Caco-2 (cell line): ENCODE measurements around the gene EN1. TPM values are rescaled to one million over a fixed set of nuclear protein-coding genes. Genes with fewer than 3 reads are reported as not detected.

Experiments used
- BruUV-seq: library from RNA; stranded (reverse); fragments of 400-500 nt; replicated peaks from 2 replicates; lab custom pipeline; 2021; lab: Mats Ljungman, UMichigan
- CTCF ChIA-PET: fragments of 300-600 bp; sonication (Branson Sonifier 250); formaldehyde crosslinking; loops from one replicate; lab custom pipeline; 2022; ENCODE audit warnings: antibody characterized with exemption; lab: Charles Lee
- POLR2A ChIA-PET: fragments of 300-600 bp; sonication (Branson Sonifier 250); formaldehyde crosslinking; loops from one replicate; lab custom pipeline; 2022; ENCODE audit warnings: antibody characterized with exemption; lab: Charles Lee
- DNase-seq, 2 experiments: peaks; one replicate each; pipeline versions ENCODE4 v3.0.0 to v3.0.0-alpha.2; 2020 to 2022
- H3K27me3 ChIP-seq: replicated peaks from 2 replicates; pipeline ENCODE4 v1.6.0; 2011; ENCODE audit warnings: low read length; ENCODE audit not compliant: control insufficient read depth, insufficient read depth
- H3K36me3 ChIP-seq: 2 replicates; pipeline ENCODE4 v1.5.1; 2011; ENCODE audit warnings: low read length; ENCODE audit not compliant: control insufficient read depth, insufficient read depth
- H3K4me1 ChIP-seq: fragments of 250-450 bp; sonication (Bioruptor Pico); 2 replicates; pipeline ENCODE4 v1.5.1; 2020; ENCODE audit warnings: mild to moderate bottlenecking
- H3K4me3 ChIP-seq: 2 replicates; pipeline ENCODE4 v1.5.1; 2011; ENCODE audit warnings: low read depth, mild to moderate bottlenecking, control low read depth, low read length
- H3K9me3 ChIP-seq: fragments of 250-450 bp; sonication (Bioruptor Pico); 2 replicates; pipeline ENCODE4 v1.5.1; 2020; ENCODE audit warnings: mild to moderate bottlenecking, moderate library complexity
- H3K27ac Mint-ChIP-seq: one replicate; pipeline ENCODE4 v1.8.0; 2022; ENCODE audit warnings: mixed read lengths; ENCODE audit not compliant: unreplicated experiment
- H3K27me3 Mint-ChIP-seq: one replicate; pipeline ENCODE4 v1.8.0; 2022; ENCODE audit warnings: mixed read lengths; ENCODE audit not compliant: insufficient read depth, unreplicated experiment
- H3K36me3 Mint-ChIP-seq: one replicate; pipeline ENCODE4 v1.8.0; 2022; ENCODE audit warnings: mild to moderate bottlenecking, mixed read lengths; ENCODE audit not compliant: insufficient read depth, unreplicated experiment
- H3K4me1 Mint-ChIP-seq: one replicate; pipeline ENCODE4 v1.8.0; 2022; ENCODE audit warnings: low read depth, mixed read lengths; ENCODE audit not compliant: unreplicated experiment
- H3K4me3 Mint-ChIP-seq: one replicate; pipeline ENCODE4 v1.8.0; 2022; ENCODE audit warnings: mild to moderate bottlenecking, moderate library complexity, mixed read lengths; ENCODE audit not compliant: unreplicated experiment
- H3K9me3 Mint-ChIP-seq: one replicate; pipeline ENCODE4 v1.8.0; 2022; ENCODE audit warnings: mixed read lengths; ENCODE audit not compliant: unreplicated experiment
- CTCF ChIP-seq, 2 experiments: fragments of 200-600 bp in 1 of 2; IDR thresholded peaks; 1 replicate in 1 of 2; 2 replicates in 1 of 2; pipeline versions ENCODE4 v1.5.1 to v1.8.0; 2011 to 2022; ENCODE audit warnings: antibody characterized with exemption in 1 of 2, control low read depth in 1 of 2, inconsistent platforms in 1 of 2, low read depth in 1 of 2, low read length in 1 of 2, mild to moderate bottlenecking in 1 of 2, moderate library complexity in 1 of 2; ENCODE audit not compliant: insufficient read depth in 1 of 2, severe bottlenecking in 1 of 2, unreplicated experiment in 1 of 2
- intact Hi-C: fragments of 100-400 bp; cut with micrococcal nuclease; formaldehyde crosslinking; loops from one replicate; pipeline ENCODE4 v1.10.0; 2022; ENCODE audit not compliant: unreplicated experiment
- total RNA-seq: library from RNA; stranded (reverse); gene quantifications from 2 replicates; pipeline ENCODE4 v1.2.3, GENCODE V29; 2022

The EN1 gene
- total RNA-seq, 1 experiment from 2014 or later, result 0.16 TPM

DNA sequence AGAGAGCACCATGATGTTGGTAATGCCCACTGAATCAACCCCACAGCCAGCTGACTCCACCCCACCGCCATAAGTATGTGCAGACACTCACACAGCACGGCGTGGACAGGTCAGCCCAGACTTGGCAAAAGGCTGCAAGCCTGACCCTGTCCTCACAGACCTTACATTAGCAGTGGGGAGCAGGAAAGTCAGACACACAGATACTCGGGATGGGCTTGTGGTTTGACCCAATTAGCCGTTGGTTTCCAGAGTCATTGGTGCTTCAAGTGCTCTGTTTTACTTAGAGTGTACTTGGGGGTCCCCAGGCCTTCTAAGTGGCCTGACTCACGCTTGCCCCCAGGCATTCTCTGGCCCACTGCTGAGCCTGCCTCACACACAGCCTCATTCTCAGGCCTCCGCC, 36.7 kb downstream of the EN1 start:
- intact Hi-C loops, result no loop called here
- Mint-ChIP-seq H3K27me3 (peaks cover 27% of the 10 kb centered on the region), H3K9me3 (no peaks in the 10 kb centered on the region), H3K27ac (no peak overlapping the region), H3K36me3 (no peaks in the 10 kb centered on the region), H3K4me3 (no peak overlapping the region), H3K4me1 (no peaks in the 10 kb centered on the region)
- BruUV-seq, result no TSS peak
- Histone ChIP-seq H3K36me3 (no peaks in the 10 kb centered on the region), H3K9me3 (no peaks in the 10 kb centered on the region), H3K4me1 (no peaks in the 10 kb centered on the region), H3K27me3 (peaks cover 3% of the 10 kb centered on the region), H3K4me3 (no peak overlapping the region)
- DNase-seq, result no peak
- CTCF ChIA-PET, result no interaction called here
- TF ChIP-seq CTCF (IDR thresholded peaks at IDR 0.05; ENCODE audit: insufficient read depth in 1 of 2, low read depth in 1 of 2, low read length in 1 of 2, severe bottlenecking in 1 of 2, unreplicated experiment in 1 of 2), result no peak
- POLR2A ChIA-PET, result no interaction called here

- no peak for TF ChIP-seq CTCF (IDR thresholded peaks at IDR 0.05; ENCODE audit: insufficient read depth in 1 of 2, low read depth in 1 of 2, low read length in 1 of 2, severe bottlenecking in 1 of 2, unreplicated experiment in 1 of 2)
- H3K4me1 Mint-ChIP-seq, result no peaks in the 10 kb centered on the region
- Histone ChIP-seq H3K27me3 (peaks cover 1% of the 10 kb centered on the region), H3K4me1 (no peaks in the 10 kb centered on the region), H3K9me3 (no peaks in the 10 kb centered on the region), H3K4me3 (no peak overlapping the region), H3K36me3 (no peaks in the 10 kb centered on the region)
- no peak for DNase-seq
- no TSS peak for BruUV-seq
- H3K4me3 Mint-ChIP-seq, result no peak overlapping the region
- intact Hi-C loops, result no loop called here
- no peaks in the 10 kb centered on the region for H3K9me3 Mint-ChIP-seq
- H3K27me3 Mint-ChIP-seq, result peaks cover 24% of the 10 kb centered on the region
- H3K27ac Mint-ChIP-seq, result no peak overlapping the region
- no peaks in the 10 kb centered on the region for H3K36me3 Mint-ChIP-seq
- ChIA-PET POLR2A (no interaction called here), CTCF (no interaction called here)
Observed at GRCh38 chr2:118808429-118808809, 39.0 kb downstream of the EN1 start.

- Histone ChIP-seq H3K9me3 (no peaks in the 10 kb centered on the region), H3K36me3 (no peaks in the 10 kb centered on the region), H3K27me3 (no peaks in the 10 kb centered on the region; the same call in 1 of the 2 replicates), H3K4me3 (no peak overlapping the region), H3K4me1 (no peaks in the 10 kb centered on the region)
- H3K9me3 Mint-ChIP-seq, result no peaks in the 10 kb centered on the region
- H3K27ac Mint-ChIP-seq, result no peak overlapping the region
- ChIA-PET POLR2A (no interaction called here), CTCF (no interaction called here)
- DNase-seq, result no peak
- peaks cover 28% of the 10 kb centered on the region for H3K27me3 Mint-ChIP-seq
- TF ChIP-seq CTCF (IDR thresholded peaks at IDR 0.05; ENCODE audit: insufficient read depth in 1 of 2, low read depth in 1 of 2, low read length in 1 of 2, severe bottlenecking in 1 of 2, unreplicated experiment in 1 of 2), result no peak
- H3K4me3 Mint-ChIP-seq, result no peak overlapping the region
- intact Hi-C loops, result no loop called here
- no TSS peak for BruUV-seq
- no peaks in the 10 kb centered on the region for H3K4me1 Mint-ChIP-seq
- no peaks in the 10 kb centered on the region for H3K36me3 Mint-ChIP-seq
Observed at GRCh38 chr2:118807668-118808428, 39.6 kb downstream of the EN1 start.
